ENCODE measurements around the gene ITFG2.

ITFG2 gene

GRCh38 chr12:2796187-2796666, 16.2 kb upstream of the ITFG2 start:
- 0 out of 2 replicates have a peak, but pooled peaks cover 4% of the 10 kb centered on the region for H3K4me1 ChIP-seq (ENCODE audit: low read length)
- TF ChIP-seq CTCF (IDR thresholded peaks at IDR 0.05; ENCODE audit: low read length) = no peak
- TF ChIP-seq EZH2phosphoT487 (IDR thresholded peaks at IDR 0.05; ENCODE audit: low read length) = no peak
- no peak for TF ChIP-seq EZH2 (optimal IDR thresholded peaks at IDR 0.05; ENCODE audit: low read depth, low read length)
- H3K4me2 ChIP-seq (ENCODE audit: low read depth, low read length) = peak overlapping the region; percentile 97
- 0 out of 2 replicates have a peak, but pooled peaks cover 5% of the 10 kb centered on the region for H4K20me1 ChIP-seq (ENCODE audit: insufficient read depth, low read length)
- no peaks in the 10 kb centered on the region for H3K9me2 ChIP-seq (replicated peaks; ENCODE audit: insufficient read depth, low read length)
- no peak overlapping the region for H3K27ac ChIP-seq (ENCODE audit: low read length)
- H3K36me3 ChIP-seq (replicated peaks; ENCODE audit: insufficient read depth, low read length) = peaks cover 27% of the 10 kb centered on the region
- peaks cover 48% of the 10 kb centered on the region for H3K79me2 ChIP-seq (ENCODE audit: low read length)
- peak overlapping the region; percentile 95 for H3K4me3 ChIP-seq (ENCODE audit: low read length)
- no peaks in the 10 kb centered on the region for H3F3A ChIP-seq (ENCODE audit: insufficient read depth, low read length)
- H2AFZ ChIP-seq (ENCODE audit: low read length) = peak overlapping the region; percentile 62
- DNase-seq = no peak
- peak overlapping the region; percentile 58; the same call in 1 of the 2 replicates for H3K9ac ChIP-seq (ENCODE audit: low read length)
- no peaks in the 10 kb centered on the region for H3K9me3 ChIP-seq (replicated peaks; ENCODE audit: insufficient read depth, low read length)
- H3K27me3 ChIP-seq (replicated peaks; ENCODE audit: insufficient read depth, low read length) = no peaks in the 10 kb centered on the region

DNA sequence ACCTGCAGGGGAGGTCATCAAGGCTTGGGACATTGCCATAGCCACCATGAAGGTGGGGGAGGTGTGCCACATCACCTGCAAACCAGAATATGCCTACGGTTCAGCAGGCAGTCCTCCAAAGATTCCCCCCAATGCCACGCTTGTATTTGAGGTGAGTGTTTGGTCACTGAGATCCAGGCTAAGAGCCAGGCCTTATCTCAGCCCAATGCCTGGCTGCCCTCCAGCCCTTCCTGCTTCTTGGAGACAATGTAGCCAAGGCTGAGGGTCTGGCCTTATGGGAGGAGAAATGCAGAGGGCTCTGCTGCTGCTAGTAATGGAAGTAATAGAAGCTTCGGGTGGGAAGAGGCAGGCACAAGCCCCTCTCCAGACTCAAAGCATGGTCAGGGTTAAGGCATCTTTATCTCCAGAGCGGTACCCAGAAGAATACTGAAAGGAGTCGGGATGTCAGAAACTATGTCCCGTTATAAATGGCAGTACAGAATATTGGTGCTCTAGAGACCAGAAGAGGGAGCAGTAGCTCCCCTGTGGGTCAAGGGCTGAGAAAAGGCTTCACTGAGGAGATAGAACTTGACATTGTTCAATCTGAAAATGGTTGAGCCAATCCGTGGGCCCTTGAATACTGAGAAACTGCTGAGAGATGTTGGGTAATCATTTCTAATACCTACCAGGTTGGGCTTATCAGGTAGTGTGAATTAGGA, 14.6 kb upstream of the ITFG2 start:
- DNase-seq = no peak
- Histone ChIP-seq H3F3A (ENCODE audit: insufficient read depth, low read length) (no peaks in the 10 kb centered on the region), H3K27ac (ENCODE audit: low read length) (no peak overlapping the region), H4K20me1 (ENCODE audit: insufficient read depth, low read length) (0 out of 2 replicates have a peak, but pooled peaks cover 5% of the 10 kb centered on the region), H2AFZ (ENCODE audit: low read length) (no peak overlapping the region), H3K9ac (ENCODE audit: low read length) (no peak overlapping the region), H3K36me3 (replicated peaks; ENCODE audit: insufficient read depth, low read length) (peaks cover 30% of the 10 kb centered on the region), H3K79me2 (ENCODE audit: low read length) (peaks cover 51% of the 10 kb centered on the region), H3K27me3 (replicated peaks; ENCODE audit: insufficient read depth, low read length) (no peaks in the 10 kb centered on the region), H3K4me3 (ENCODE audit: low read length) (no peak overlapping the region), H3K4me1 (ENCODE audit: low read length) (0 out of 2 replicates have a peak, but pooled peaks cover 4% of the 10 kb centered on the region), H3K4me2 (ENCODE audit: low read depth, low read length) (no peak overlapping the region), H3K9me2 (replicated peaks; ENCODE audit: insufficient read depth, low read length) (no peaks in the 10 kb centered on the region), H3K9me3 (replicated peaks; ENCODE audit: insufficient read depth, low read length) (no peaks in the 10 kb centered on the region)
- peak; percentile 28; the same call in 1 of the 2 replicates for TF ChIP-seq CTCF (IDR thresholded peaks at IDR 0.05; ENCODE audit: low read length)
- TF ChIP-seq EZH2 (optimal IDR thresholded peaks at IDR 0.05; ENCODE audit: low read depth, low read length) = no peak

DNA sequence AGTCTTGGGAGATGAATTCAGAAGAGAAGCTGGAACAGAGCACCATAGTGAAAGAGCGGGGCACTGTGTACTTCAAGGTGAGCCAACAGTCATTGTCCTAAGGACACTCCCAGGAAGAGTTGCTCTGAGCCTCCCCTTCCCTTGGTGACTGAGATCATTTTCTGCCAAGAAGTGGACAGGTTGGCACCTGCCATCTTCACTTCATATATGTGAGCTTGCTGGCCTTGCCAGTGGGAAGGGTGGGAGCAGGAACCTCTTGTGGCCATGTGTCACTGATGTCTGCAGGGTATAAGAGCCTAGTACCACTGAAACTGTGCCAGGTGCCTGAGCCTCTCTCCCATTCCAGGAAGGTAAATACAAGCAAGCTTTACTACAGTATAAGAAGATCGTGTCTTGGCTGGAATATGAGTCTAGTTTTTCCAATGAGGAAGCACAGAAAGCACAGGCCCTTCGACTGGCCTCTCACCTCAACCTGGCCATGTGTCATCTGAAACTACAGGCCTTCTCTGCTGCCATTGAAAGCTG, 12.4 kb upstream of the ITFG2 start:
- Histone ChIP-seq H3K4me3 (ENCODE audit: low read length) (no peak overlapping the region), H3K9ac (ENCODE audit: low read length) (no peak overlapping the region), H3K4me1 (ENCODE audit: low read length) (0 out of 2 replicates have a peak, but pooled peaks cover 4% of the 10 kb centered on the region), H3F3A (ENCODE audit: insufficient read depth, low read length) (peaks cover 6% of the 10 kb centered on the region; the same call in 1 of the 2 replicates), H3K4me2 (ENCODE audit: low read depth, low read length) (no peak overlapping the region), H3K9me2 (replicated peaks; ENCODE audit: insufficient read depth, low read length) (no peaks in the 10 kb centered on the region), H3K79me2 (ENCODE audit: low read length) (peaks cover 51% of the 10 kb centered on the region), H3K36me3 (replicated peaks; ENCODE audit: insufficient read depth, low read length) (peaks cover 30% of the 10 kb centered on the region), H2AFZ (ENCODE audit: low read length) (no peak overlapping the region), H3K27ac (ENCODE audit: low read length) (no peak overlapping the region), H3K9me3 (replicated peaks; ENCODE audit: insufficient read depth, low read length) (no peaks in the 10 kb centered on the region), H4K20me1 (ENCODE audit: insufficient read depth, low read length) (0 out of 2 replicates have a peak, but pooled peaks cover 5% of the 10 kb centered on the region), H3K27me3 (replicated peaks; ENCODE audit: insufficient read depth, low read length) (no peaks in the 10 kb centered on the region)
- TF ChIP-seq CTCF (IDR thresholded peaks at IDR 0.05; ENCODE audit: low read length) = no peak
- no peak for TF ChIP-seq EZH2 (optimal IDR thresholded peaks at IDR 0.05; ENCODE audit: low read depth, low read length)
- TF ChIP-seq EZH2phosphoT487 (IDR thresholded peaks at IDR 0.05; ENCODE audit: low read length) = no peak
- no peak for DNase-seq

All from MM.1S (cell line).